GM21576 (cell line): ENCODE data around the gene TMEM269.
"Not testable (repeated sequence)": the region's sequence is repeated elsewhere in the genome, so short reads cannot be mapped to it uniquely, and the experiment has no call there.

Source experiments
- ATAC-seq: cut with Tn5 transposase; IDR thresholded peaks from one replicate; pipeline ENCODE4 v1.9.1; 2021; ENCODE audit warnings: mild to moderate bottlenecking, moderate library complexity; ENCODE audit not compliant: unreplicated experiment

TMEM269 gene

GRCh38 chr1:42773420-42773819 lies 11.4 kb upstream of the TMEM269 start:
- ATAC-seq: no peak

- no peak for ATAC-seq
Observed at GRCh38 chr1:42774928-42775526, 9.8 kb upstream of the TMEM269 start.

GRCh38 chr1:42776502-42776901 lies 8.3 kb upstream of the TMEM269 start:
- ATAC-seq: no peak

- ATAC-seq: no peak
Observed at GRCh38 chr1:42777852-42778251, 6.9 kb upstream of the TMEM269 start.

- no peak for ATAC-seq
Observed at GRCh38 chr1:42779725-42780124, 5.1 kb upstream of the TMEM269 start.

GRCh38 chr1:42780176-42780575 lies 4.6 kb upstream of the TMEM269 start:
- ATAC-seq: no peak

GRCh38 chr1:42783092-42783491 lies 1.7 kb upstream of the TMEM269 start:
- ATAC-seq: no peak

GRCh38 chr1:42784547-42784945 lies 245 bp upstream of the TMEM269 start:
- no peak for ATAC-seq

GRCh38 chr1:42786097-42786496 lies 1.3 kb downstream of the TMEM269 start:
- ATAC-seq: no peak

GRCh38 chr1:42788021-42788420 lies 3.2 kb downstream of the TMEM269 start:
- ATAC-seq: no peak

- ATAC-seq: no peak
Observed at GRCh38 chr1:42793824-42794223, 9.0 kb downstream of the TMEM269 start.

- no peak for ATAC-seq
Observed at GRCh38 chr1:42797414-42797813, 12.6 kb downstream of the TMEM269 start.

- ATAC-seq: no peak
Observed at GRCh38 chr1:42797979-42798378, 13.2 kb downstream of the TMEM269 start.

GRCh38 chr1:42801832-42802473 lies 17.2 kb downstream of the TMEM269 start:
- ATAC-seq: no peak

GRCh38 chr1:42806171-42806570 lies 21.4 kb downstream of the TMEM269 start:
- ATAC-seq: no peak

- no peak for ATAC-seq
Observed at GRCh38 chr1:42806593-42806992, 21.8 kb downstream of the TMEM269 start.

- no peak for ATAC-seq
Observed at GRCh38 chr1:42807056-42807668, 22.4 kb downstream of the TMEM269 start.

GRCh38 chr1:42814815-42815214 lies 30.0 kb downstream of the TMEM269 start:
- not testable (repeated sequence) for ATAC-seq

- no peak for ATAC-seq
Observed at GRCh38 chr1:42815941-42816584, 31.3 kb downstream of the TMEM269 start.

- peak; percentile 75 for ATAC-seq
Observed at GRCh38 chr1:42816585-42817439, 32.0 kb downstream of the TMEM269 start, which contains the start of the genes ERMAP and SVBP. ERMAP (plus strand) TSS chr1:42817122; CDS start chr1:42830449, 13,327 bp downstream. SVBP (minus strand) TSS chr1:42817397; CDS start chr1:42816544, 853 bp downstream.

GRCh38 chr1:42817440-42817767 lies 32.6 kb downstream of the TMEM269 start:
- peak; percentile 7 for ATAC-seq
